Activated T-cell treated with anti-CD3 and anti-CD28 coated beads for 24 hours (primary cell): ENCODE results near the gene TMEM215.
"Not testable (repeated sequence)": the region's sequence is repeated elsewhere in the genome, so short reads cannot be mapped to it uniquely, and the experiment has no call there.

ENCODE experiments used
- DNase-seq: peaks from one replicate; pipeline ENCODE4 v3.0.0-alpha.2; 2020; ENCODE audit warnings: low read depth

Gene TMEM215

GRCh38 chr9:32783168-32783891, at the start of gene TMEM215:
TMEM215 (plus strand) TSS chr9:32783540; CDS start chr9:32784184, 644 bp downstream.
- no peak for DNase-seq

- DNase-seq, result no peak
Measured at GRCh38 chr9:32735476-32735875, 47.9 kb upstream of the TMEM215 start.

- DNase-seq, result no peak
Measured at GRCh38 chr9:32737378-32737777, 46.0 kb upstream of the TMEM215 start.

GRCh38 chr9:32738501-32739172, 44.7 kb upstream of the TMEM215 start:
- DNase-seq, result no peak

- DNase-seq, result no peak
Measured at GRCh38 chr9:32741706-32742105, 41.6 kb upstream of the TMEM215 start.

- no peak for DNase-seq
Measured at GRCh38 chr9:32742296-32742695, 41.0 kb upstream of the TMEM215 start.

- DNase-seq, result no peak
Measured at GRCh38 chr9:32748013-32748412, 35.3 kb upstream of the TMEM215 start.

- DNase-seq, result no peak
Measured at GRCh38 chr9:32755730-32756129, 27.6 kb upstream of the TMEM215 start.

- DNase-seq, result no peak
Measured at GRCh38 chr9:32764139-32764538, 19.2 kb upstream of the TMEM215 start.

GRCh38 chr9:32775283-32775682, 8.1 kb upstream of the TMEM215 start:
- no peak for DNase-seq

GRCh38 chr9:32776201-32776600, 7.1 kb upstream of the TMEM215 start:
- no peak for DNase-seq

- DNase-seq, result no peak
Measured at GRCh38 chr9:32782476-32783167, 718 bp upstream of the TMEM215 start.

GRCh38 chr9:32787816-32788215, 4.5 kb downstream of the TMEM215 start:
- DNase-seq, result no peak

GRCh38 chr9:32796015-32796414, 12.7 kb downstream of the TMEM215 start:
- not testable (repeated sequence) for DNase-seq

- no peak for DNase-seq
Measured at GRCh38 chr9:32801530-32801929, 18.2 kb downstream of the TMEM215 start.

GRCh38 chr9:32807217-32807616, 23.9 kb downstream of the TMEM215 start:
- no peak for DNase-seq

GRCh38 chr9:32811246-32811645, 27.9 kb downstream of the TMEM215 start:
- DNase-seq, result no peak

- no peak for DNase-seq
Measured at GRCh38 chr9:32820322-32820721, 37.0 kb downstream of the TMEM215 start.

- DNase-seq, result no peak
Measured at GRCh38 chr9:32823101-32823500, 39.8 kb downstream of the TMEM215 start.

GRCh38 chr9:32823551-32823950, 40.2 kb downstream of the TMEM215 start:
- no peak for DNase-seq

GRCh38 chr9:32825203-32825602, 41.9 kb downstream of the TMEM215 start:
- DNase-seq, result no peak

- no peak for DNase-seq
Measured at GRCh38 chr9:32828861-32829260, 45.5 kb downstream of the TMEM215 start.

- DNase-seq, result no peak
Measured at GRCh38 chr9:32832346-32832745, 49.0 kb downstream of the TMEM215 start.
